CD4-positive, alpha-beta T cell treated with Interleukin-6 at 100 ng/mL for 8 hours (primary cell): ENCODE measurements around the gene DNAJB1.
"Not testable (repeated sequence)": the region's sequence is repeated elsewhere in the genome, so short reads cannot be mapped to it uniquely, and the experiment has no call there.

ENCODE experiments used
- DNase-seq: peaks from one replicate; pipeline ENCODE4 v3.0.0-alpha.2; 2020; ENCODE audit warnings: mixed read lengths, low spot score

Gene DNAJB1

GRCh38 chr19:14517840-14518505, at the start of gene DNAJB1:
TSS of gene DNAJB1 (minus strand) at chr19:14518397. CDS start at chr19:14518349, 48 bp downstream.
- DNase-seq, result peak; percentile 61

GRCh38 chr19:14567079-14567478, 48.9 kb upstream of the DNAJB1 start:
- DNase-seq, result no peak

GRCh38 chr19:14566712-14567077, 48.5 kb upstream of the DNAJB1 start:
- no peak for DNase-seq

DNA sequence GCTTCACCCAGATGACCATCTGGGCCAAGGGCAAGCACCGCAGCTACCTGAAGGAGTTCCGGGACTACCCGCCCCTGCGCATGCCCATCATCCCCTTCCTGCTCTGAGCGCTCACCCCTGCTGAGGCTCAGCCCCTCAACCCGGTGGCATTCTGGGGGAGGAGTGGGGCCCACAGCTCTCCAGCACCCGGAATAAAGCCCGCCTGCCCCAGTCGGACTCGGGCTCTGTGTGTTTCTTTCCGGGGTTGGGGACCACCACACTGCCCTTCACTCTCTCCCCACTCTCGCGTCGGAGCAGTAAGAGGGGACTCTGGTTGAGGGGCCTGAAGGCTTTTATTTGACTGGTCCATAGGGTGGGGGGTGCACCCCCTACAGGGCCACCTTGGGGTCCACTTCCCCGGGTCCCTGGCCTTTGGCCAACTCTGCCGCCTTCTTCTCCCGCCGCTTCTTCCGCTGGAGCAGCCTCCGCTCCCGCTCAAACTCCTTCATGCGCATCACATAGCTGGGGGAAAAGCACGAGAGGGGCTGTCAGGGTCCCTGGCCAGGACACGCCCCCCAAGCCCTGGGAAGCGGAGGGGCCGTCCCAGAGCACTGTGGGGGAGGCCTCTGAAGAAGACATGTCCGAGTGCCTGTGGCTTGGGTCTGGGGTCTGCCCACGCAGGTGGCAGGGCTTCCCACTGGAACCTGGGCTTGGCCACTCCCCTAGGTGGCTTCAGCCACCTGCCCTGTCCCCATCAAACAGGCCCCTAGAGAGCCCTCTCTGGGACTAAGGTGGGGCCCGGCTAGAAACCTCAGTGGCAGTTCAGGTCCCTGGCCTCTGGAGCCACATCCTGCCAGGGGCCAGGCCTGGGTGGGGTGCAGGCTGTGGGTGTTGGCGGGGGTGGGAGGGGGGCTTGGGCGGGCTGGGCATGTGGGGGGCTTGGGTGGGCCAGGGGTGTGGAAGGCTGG, 47.8 kb upstream of the DNAJB1 start:
- DNase-seq, result no peak

DNA sequence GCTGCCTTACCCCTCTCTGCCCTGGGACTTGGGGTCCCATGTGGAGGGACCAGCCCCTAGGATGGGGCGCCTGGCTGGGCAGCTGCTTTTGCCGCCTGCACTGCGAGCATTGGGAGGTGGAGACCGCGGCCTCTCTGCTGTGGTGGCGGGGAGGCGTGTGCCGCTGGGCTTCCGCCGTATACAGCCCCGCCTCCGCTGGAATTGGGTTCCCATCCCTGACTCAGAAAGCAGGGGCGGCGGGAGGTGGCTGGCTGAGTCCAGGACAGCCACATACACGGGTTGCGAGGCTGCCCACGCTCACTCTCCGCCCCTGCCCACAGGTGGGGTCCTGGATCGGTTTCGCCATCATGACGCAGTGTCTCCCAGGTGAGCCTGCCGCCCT, 47.1 kb upstream of the DNAJB1 start:
- DNase-seq, result no peak

- not testable (repeated sequence) for DNase-seq
Observed at GRCh38 chr19:14564652-14565297, 46.6 kb upstream of the DNAJB1 start.

DNA sequence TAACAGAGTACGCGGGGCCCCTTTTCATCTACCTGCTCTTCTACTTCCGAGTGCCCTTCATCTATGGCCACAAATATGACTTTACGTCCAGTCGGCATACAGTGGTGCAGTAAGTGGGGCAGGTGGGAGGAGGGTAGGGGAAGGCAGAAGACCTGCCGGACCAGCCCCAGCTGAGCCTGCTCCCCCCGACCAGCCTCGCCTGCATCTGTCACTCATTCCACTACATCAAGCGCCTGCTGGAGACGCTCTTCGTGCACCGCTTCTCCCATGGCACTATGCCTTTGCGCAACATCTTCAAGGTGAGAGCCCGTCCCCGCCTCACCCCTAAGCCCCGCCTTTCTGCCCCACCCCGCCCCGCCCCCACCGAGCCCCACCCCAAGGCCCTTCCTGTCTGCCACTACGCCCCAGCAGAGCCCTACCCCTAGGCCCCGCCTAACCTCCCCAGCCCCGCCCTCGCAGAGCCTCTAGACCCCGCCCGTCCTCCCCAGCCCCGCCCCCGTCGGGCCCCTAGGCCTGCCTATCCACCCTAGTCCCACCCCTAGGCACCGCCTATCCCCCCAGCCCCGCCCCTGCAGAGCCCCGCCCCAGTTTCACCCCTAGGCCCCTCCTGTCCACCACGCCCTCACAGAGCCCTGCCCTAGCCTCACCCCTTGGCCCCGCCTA, 45.9 kb upstream of the DNAJB1 start:
- DNase-seq, result no peak

GRCh38 chr19:14563590-14563926, 45.4 kb upstream of the DNAJB1 start:
- no peak for DNase-seq

DNA sequence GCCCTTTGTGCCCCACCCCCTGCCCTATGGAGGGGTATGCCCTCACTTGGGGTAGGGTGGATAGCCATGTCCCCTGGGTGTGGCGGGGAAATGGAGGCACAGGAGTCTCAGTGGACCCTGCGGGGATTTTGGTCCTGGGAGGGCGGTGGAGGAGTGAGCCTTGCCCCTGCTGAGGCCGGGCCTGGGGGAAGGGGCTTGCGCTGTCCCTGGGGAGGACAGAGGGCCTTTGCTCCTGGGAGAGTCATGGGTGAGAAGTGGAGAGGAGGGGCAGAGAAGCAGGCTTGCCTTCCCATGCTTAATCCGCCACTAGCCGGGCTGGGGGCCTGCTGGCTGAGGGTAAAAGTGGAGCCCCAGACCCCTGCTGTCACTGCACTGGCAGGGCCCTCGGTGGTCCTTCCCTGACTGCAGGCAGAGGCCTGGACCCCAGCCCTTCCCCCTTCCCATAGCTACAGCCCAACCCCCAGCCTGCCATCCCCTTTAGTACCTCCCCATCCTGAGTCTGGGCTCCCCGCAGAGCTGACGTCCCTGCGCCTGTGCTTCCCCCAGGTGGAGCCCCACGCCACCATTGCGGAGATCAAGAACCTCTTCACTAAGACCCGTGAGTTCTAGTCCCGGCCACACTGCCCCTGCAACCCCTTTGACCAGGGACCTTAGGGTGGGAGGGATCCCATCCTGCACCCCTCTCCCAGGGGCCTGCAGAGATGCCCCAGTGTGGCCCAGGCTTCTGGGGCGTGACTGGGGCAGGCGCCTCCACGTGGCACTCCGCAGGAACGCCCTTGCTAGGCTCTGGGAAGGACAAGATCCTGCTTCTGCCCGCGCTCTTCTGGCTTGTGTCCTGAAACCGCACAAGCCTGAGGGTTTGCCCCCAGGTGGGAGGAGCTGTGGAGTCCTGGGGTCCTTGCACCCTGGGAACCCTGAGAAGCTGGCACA, 44.7 kb upstream of the DNAJB1 start:
- no peak for DNase-seq

DNA sequence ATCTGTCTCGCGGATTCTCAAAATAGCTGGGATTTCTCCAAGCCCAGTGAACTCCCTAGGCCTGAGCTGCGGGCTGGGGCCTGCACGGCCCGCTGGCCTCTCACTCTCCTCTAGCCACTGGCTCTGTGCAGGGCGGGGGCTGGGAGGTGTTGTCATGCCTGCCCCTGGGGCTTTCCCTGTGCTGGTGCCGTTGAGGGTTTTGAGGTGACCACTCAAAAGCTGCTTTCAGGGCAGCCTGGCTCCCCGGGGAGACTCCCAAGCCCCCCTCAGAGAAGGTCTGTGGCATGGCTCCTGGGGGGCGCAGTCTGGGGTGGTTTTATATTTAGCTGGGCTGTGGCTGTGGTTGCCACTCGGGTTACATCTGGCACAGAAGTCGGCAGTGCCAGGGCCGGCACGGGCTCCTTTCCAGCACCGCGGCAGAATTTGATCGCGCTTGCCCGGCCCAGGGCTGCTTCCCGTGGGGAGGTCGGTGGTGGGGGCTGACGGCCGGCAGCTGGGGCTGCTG, 43.7 kb upstream of the DNAJB1 start:
- DNase-seq, result no peak

GRCh38 chr19:14561249-14561648, 43.1 kb upstream of the DNAJB1 start:
- no peak for DNase-seq

DNA sequence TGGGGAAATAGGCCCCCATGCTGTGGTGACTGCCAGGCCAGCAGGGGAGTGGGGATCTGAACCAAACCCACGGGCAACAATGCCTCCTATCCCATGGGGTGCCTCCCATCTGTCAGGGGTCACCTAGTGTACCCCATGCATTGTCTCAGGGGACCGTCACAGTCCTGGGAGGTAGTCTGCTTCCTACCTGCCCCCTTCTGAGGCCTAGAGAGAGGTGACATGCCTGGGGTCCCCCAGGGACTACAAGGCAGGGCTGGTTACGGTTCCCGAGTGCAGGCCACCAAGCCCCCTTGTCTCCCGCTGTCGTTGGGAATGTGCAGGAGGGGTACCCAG, 42.5 kb upstream of the DNAJB1 start:
- DNase-seq, result no peak

DNA sequence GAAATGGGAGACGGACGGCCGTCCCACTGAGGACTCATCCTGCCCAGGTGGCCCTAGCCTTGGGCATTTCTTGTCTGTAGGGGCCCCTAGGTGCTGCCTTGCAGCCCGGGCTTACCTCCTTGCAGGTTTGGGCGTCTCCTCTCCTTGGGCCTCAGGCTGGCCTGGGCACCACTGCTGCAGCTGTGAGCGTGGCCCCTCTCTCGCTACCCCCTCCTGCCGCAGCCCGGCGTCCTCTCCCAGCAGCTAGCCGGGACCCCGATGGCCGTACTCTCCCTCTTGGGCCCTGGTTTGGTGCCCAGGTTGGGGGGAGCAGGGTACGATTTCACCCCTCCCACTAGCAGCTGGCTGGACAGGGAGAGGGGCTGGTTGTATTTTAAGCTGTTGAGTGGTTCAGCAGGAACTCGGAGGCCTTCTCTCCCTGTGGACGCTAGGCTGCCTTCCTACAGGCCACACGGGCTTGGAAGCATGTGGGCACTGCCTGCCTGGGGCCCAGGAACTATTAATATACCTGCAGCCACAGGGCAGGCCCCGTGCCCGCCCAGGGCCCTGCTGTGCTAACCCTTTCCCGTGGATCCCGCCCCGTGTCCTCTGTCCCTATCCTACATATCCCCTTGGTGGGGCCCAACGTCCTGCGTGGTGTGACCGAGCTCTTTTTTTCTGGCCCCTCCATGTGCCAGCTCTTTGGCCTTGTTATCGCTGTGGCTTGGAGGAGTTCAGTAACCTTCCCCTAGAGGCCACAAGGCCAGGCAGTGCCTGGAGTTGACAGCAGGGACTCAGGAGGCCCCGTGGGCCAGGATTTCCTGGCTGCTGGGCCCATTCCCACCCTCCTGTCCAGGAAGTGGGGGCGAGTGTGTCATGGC, 41.9 kb upstream of the DNAJB1 start:
- DNase-seq, result no peak

- no peak for DNase-seq
Observed at GRCh38 chr19:14558370-14559066, 40.3 kb upstream of the DNAJB1 start.

DNA sequence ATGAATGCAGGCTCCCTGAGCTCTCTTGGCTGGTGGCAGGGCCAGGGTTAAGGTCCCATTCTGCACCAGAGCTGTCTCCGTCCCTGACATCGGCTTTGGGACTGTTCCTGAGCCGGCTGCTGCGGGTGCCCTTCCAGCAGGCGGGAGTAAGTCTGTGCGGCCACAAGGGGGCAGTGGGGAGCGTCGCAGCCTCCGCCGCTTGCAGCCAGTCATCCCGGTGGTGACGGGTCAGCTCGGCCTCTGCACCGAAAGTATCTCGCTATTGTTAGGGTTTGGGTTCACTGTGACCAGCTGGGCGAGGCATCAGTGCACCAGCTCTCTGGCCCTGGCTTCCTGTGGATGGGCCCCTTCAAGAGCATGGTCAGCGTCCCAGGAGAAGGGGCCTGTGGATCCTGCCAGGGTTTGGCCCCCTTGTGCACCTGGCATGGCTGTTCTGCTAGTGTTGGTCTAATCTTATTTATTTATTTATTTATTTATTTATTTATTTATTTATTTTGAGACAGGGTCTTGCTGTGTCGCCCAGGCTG, 38.5 kb upstream of the DNAJB1 start:
- DNase-seq, result peak; percentile 72

- no peak for DNase-seq
Observed at GRCh38 chr19:14555918-14556661, 37.9 kb upstream of the DNAJB1 start.

DNA sequence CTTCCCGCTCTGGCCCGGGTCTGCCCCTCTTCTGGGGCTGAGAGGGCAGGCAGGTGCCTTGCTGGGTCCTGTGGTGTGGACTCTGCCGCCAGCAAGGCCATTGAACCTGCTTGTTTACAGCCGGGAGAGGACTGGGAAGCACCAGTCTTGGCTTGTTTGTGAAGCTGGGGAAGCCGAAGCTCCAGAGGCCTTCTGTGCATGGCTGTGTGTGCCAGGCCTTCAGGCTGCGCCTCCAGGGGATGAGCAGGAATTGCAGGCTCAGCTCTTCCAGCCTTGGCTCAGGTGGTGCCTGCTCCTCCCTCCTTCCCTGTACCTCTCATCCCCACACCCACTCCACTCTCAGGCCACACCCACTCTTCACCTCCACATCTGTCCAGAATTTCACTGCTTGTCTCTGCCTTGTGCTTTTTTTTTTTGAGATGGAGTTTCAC, 36.2 kb upstream of the DNAJB1 start:
- no peak for DNase-seq

DNA sequence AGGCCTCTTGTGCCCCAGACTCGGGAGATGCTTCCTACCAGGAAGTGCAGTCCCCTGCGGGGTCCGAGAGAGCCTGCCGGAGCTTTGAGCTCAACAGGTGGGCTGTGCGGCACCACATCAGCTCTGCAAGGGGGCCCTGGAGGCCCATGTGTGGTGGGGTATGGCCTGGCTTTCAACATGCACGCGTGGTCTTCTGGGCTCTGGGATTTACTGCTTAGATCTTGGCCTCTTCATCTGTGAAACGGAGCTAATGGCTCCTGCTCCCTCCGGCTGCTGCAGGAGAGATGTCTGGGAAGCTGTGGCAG, 35.7 kb upstream of the DNAJB1 start:
- no peak for DNase-seq
